Skeletal muscle satellite cell (primary cell): Measurements from ENCODE around the gene NUDT1.

ENCODE experiments used
- H3K27me3 ChIP-seq: 2 replicates; pipeline ENCODE4 v1.7.0; 2013; ENCODE audit warnings: low read length; ENCODE audit not compliant: control insufficient read depth, insufficient read depth
- H3K36me3 ChIP-seq: 2 replicates; pipeline ENCODE4 v1.7.0; 2013; ENCODE audit warnings: mild to moderate bottlenecking, control low read depth, low read length; ENCODE audit not compliant: insufficient read depth
- H3K4me1 ChIP-seq: 2 replicates; pipeline ENCODE4 v1.7.0; 2013; ENCODE audit warnings: low read length; ENCODE audit not compliant: control insufficient read depth, insufficient read depth
- H3K4me2 ChIP-seq: 2 replicates; pipeline ENCODE4 v1.7.0; 2013; ENCODE audit warnings: mild to moderate bottlenecking, low read length
- H3K4me3 ChIP-seq: 2 replicates; pipeline ENCODE4 v1.7.0; 2013; ENCODE audit warnings: low read length
- H3K9ac ChIP-seq: 2 replicates; pipeline ENCODE4 v1.7.0; 2013; ENCODE audit warnings: mild to moderate bottlenecking, low read depth, low read length, moderate library complexity
- H3K9me3 ChIP-seq: replicated peaks from 2 replicates; pipeline ENCODE4 v1.7.0; 2013; ENCODE audit warnings: mild to moderate bottlenecking, control low read depth, low read length

The NUDT1 gene

GRCh38 chr7:2278026-2278425 lies 36.0 kb downstream of the NUDT1 start:
- peaks cover 5% of the 10 kb centered on the region for H3K4me1 ChIP-seq
- no peak overlapping the region for H3K9ac ChIP-seq
- H3K4me3 ChIP-seq = no peak overlapping the region
- no peaks in the 10 kb centered on the region for H3K27me3 ChIP-seq
- peaks cover 9% of the 10 kb centered on the region for H3K36me3 ChIP-seq
- no peaks in the 10 kb centered on the region for H3K9me3 ChIP-seq
- H3K4me2 ChIP-seq = no peak overlapping the region

GRCh38 chr7:2279896-2280295 lies 37.9 kb downstream of the NUDT1 start:
- Histone ChIP-seq H3K4me3 (no peak overlapping the region), H3K9me3 (no peaks in the 10 kb centered on the region), H3K4me1 (peaks cover 5% of the 10 kb centered on the region), H3K4me2 (no peak overlapping the region), H3K36me3 (peaks cover 3% of the 10 kb centered on the region), H3K27me3 (no peaks in the 10 kb centered on the region), H3K9ac (no peak overlapping the region)

- Histone ChIP-seq H3K36me3 (peaks cover 3% of the 10 kb centered on the region), H3K9ac (no peak overlapping the region), H3K4me3 (no peak overlapping the region), H3K9me3 (no peaks in the 10 kb centered on the region), H3K27me3 (no peaks in the 10 kb centered on the region), H3K4me2 (no peak overlapping the region), H3K4me1 (peaks cover 5% of the 10 kb centered on the region)
These were observed 38.4 kb downstream of the NUDT1 start for GRCh38 chr7:2280424-2280823.

GRCh38 chr7:2281541-2281940 lies 39.5 kb downstream of the NUDT1 start:
- no peaks in the 10 kb centered on the region for H3K9me3 ChIP-seq
- no peak overlapping the region for H3K4me3 ChIP-seq
- H3K36me3 ChIP-seq = peaks cover 3% of the 10 kb centered on the region
- H3K9ac ChIP-seq = no peak overlapping the region
- H3K4me1 ChIP-seq = peaks cover 5% of the 10 kb centered on the region
- H3K4me2 ChIP-seq = no peak overlapping the region
- no peaks in the 10 kb centered on the region for H3K27me3 ChIP-seq

GRCh38 chr7:2282185-2282751 lies 40.2 kb downstream of the NUDT1 start:
- peaks cover 5% of the 10 kb centered on the region for H3K4me1 ChIP-seq
- H3K36me3 ChIP-seq = no peaks in the 10 kb centered on the region
- H3K4me2 ChIP-seq = no peak overlapping the region
- H3K9me3 ChIP-seq = no peaks in the 10 kb centered on the region
- no peak overlapping the region for H3K9ac ChIP-seq
- H3K4me3 ChIP-seq = no peak overlapping the region
- H3K27me3 ChIP-seq = no peaks in the 10 kb centered on the region

GRCh38 chr7:2283074-2283473 lies 41.0 kb downstream of the NUDT1 start:
- Histone ChIP-seq H3K36me3 (no peaks in the 10 kb centered on the region), H3K4me2 (no peak overlapping the region), H3K27me3 (no peaks in the 10 kb centered on the region), H3K9me3 (no peaks in the 10 kb centered on the region), H3K4me1 (peaks cover 5% of the 10 kb centered on the region), H3K4me3 (no peak overlapping the region), H3K9ac (no peak overlapping the region)

- Histone ChIP-seq H3K9me3 (no peaks in the 10 kb centered on the region), H3K36me3 (no peaks in the 10 kb centered on the region), H3K9ac (no peak overlapping the region), H3K27me3 (no peaks in the 10 kb centered on the region), H3K4me2 (no peak overlapping the region), H3K4me1 (no peaks in the 10 kb centered on the region), H3K4me3 (no peak overlapping the region)
These were observed 45.7 kb downstream of the NUDT1 start for GRCh38 chr7:2287745-2288144.

- no peak overlapping the region for H3K9ac ChIP-seq
- no peaks in the 10 kb centered on the region for H3K4me1 ChIP-seq
- H3K36me3 ChIP-seq = no peaks in the 10 kb centered on the region
- no peak overlapping the region for H3K4me3 ChIP-seq
- no peaks in the 10 kb centered on the region for H3K9me3 ChIP-seq
- H3K27me3 ChIP-seq = no peaks in the 10 kb centered on the region
- no peak overlapping the region for H3K4me2 ChIP-seq
These were observed 46.5 kb downstream of the NUDT1 start for GRCh38 chr7:2288503-2288902.

- Histone ChIP-seq H3K36me3 (no peaks in the 10 kb centered on the region), H3K9ac (no peak overlapping the region), H3K27me3 (no peaks in the 10 kb centered on the region), H3K9me3 (no peaks in the 10 kb centered on the region), H3K4me3 (no peak overlapping the region), H3K4me2 (no peak overlapping the region), H3K4me1 (no peaks in the 10 kb centered on the region)
These were observed 47.1 kb downstream of the NUDT1 start for GRCh38 chr7:2289111-2289586.

GRCh38 chr7:2289621-2290020 lies 47.6 kb downstream of the NUDT1 start:
- H3K4me1 ChIP-seq = no peaks in the 10 kb centered on the region
- H3K4me2 ChIP-seq = no peak overlapping the region
- H3K4me3 ChIP-seq = no peak overlapping the region
- no peaks in the 10 kb centered on the region for H3K9me3 ChIP-seq
- no peaks in the 10 kb centered on the region for H3K27me3 ChIP-seq
- H3K36me3 ChIP-seq = no peaks in the 10 kb centered on the region
- H3K9ac ChIP-seq = no peak overlapping the region

- no peak overlapping the region for H3K9ac ChIP-seq
- no peaks in the 10 kb centered on the region for H3K27me3 ChIP-seq
- no peaks in the 10 kb centered on the region for H3K36me3 ChIP-seq
- no peak overlapping the region for H3K4me3 ChIP-seq
- no peak overlapping the region for H3K4me2 ChIP-seq
- no peaks in the 10 kb centered on the region for H3K9me3 ChIP-seq
- no peaks in the 10 kb centered on the region for H3K4me1 ChIP-seq
These were observed 48.9 kb downstream of the NUDT1 start for GRCh38 chr7:2290877-2291276.

- Histone ChIP-seq H3K4me2 (no peak overlapping the region), H3K36me3 (no peaks in the 10 kb centered on the region), H3K27me3 (no peaks in the 10 kb centered on the region), H3K9ac (no peak overlapping the region), H3K4me1 (peaks cover 14% of the 10 kb centered on the region), H3K9me3 (no peaks in the 10 kb centered on the region), H3K4me3 (no peak overlapping the region)
These were observed 54.1 kb downstream of the NUDT1 start for GRCh38 chr7:2295936-2296620.
